Prostate gland (tissue), 2 donors: ENCODE measurements around the gene FKBP2. TPM values are rescaled to one million over a fixed set of nuclear protein-coding genes. Genes with fewer than 3 reads are reported as not detected.

Experiments
- DNase-seq: peaks from one replicate; pipeline ENCODE4 v3.0.0-alpha.2; 2019; ENCODE audit warnings: low spot score
- H3K27ac ChIP-seq, 2 donors: fragments of 200-600 bp; sonication (generic); 2 replicates each; pipeline ENCODE4 v1.5.1; 2017 to 2019
- H3K27me3 ChIP-seq: fragments of 200-600 bp; sonication (generic); replicated peaks from 2 replicates; pipeline ENCODE4 v1.5.1; 2019; ENCODE audit not compliant: insufficient read depth
- H3K36me3 ChIP-seq, 2 donors: fragments of 200-600 bp; sonication (generic); 1 replicate in 1 of 2; 2 replicates in 1 of 2; pipeline versions ENCODE4 v1.5.1 to v1.8.1; 2017 to 2019
- H3K4me1 ChIP-seq: fragments of 200-600 bp; sonication (generic); replicated peaks from 2 replicates; pipeline ENCODE4 v1.5.1; 2019
- H3K4me3 ChIP-seq, 2 donors: fragments of 200-600 bp; sonication (generic); 2 replicates each; pipeline ENCODE4 v1.5.1; 2017 to 2019
- H3K9me3 ChIP-seq: fragments of 200-600 bp; sonication (generic); 2 replicates; pipeline ENCODE4 v1.5.1; 2017
- CTCF ChIP-seq, 4 experiments: fragments of 200-600 bp in 2 of 4; fragments of 450-650 bp in 2 of 4; sonication (generic) in 2 of 4; IDR thresholded peaks; 1 replicate in 3 of 4; 2 replicates in 1 of 4; pipeline ENCODE4 v1.5.1; 2016 to 2019; ENCODE audit warnings: antibody characterized with exemption in 4 of 4, mild to moderate bottlenecking in 2 of 4, moderate library complexity in 2 of 4
- POLR2A ChIP-seq: fragments of 450-650 bp; IDR thresholded peaks from one replicate; pipeline ENCODE4 v1.6.1; 2016; ENCODE audit warnings: antibody characterized with exemption, mild to moderate bottlenecking
- POLR2AphosphoS5 ChIP-seq: sonication (generic); formaldehyde crosslinking; IDR thresholded peaks from one replicate; pipeline ENCODE4 v1.6.1; 2017; ENCODE audit warnings: antibody characterized with exemption
- WGBS: methylation state at CpG from one replicate; pipeline ENCODE4 v1.1.5; 2018; 5-methylcytosine and 5-hydroxymethylcytosine counted together
- intact Hi-C: fragments of 100-400 bp; cut with DNase I; formaldehyde crosslinking; loops from one replicate; pipeline ENCODE4 v1.14.2; 2022
- total RNA-seq, 2 donors: library from RNA; depleted of rRNA; stranded (reverse); fragments of >200 nt; gene quantifications; one replicate each; pipeline ENCODE4 v1.1.0, GENCODE V29; 2016

Gene FKBP2
- total RNA-seq, 2 donors from 2014 or later, result 138 to 164 TPM

GRCh38 chr11:64263021-64263946 is 22.4 kb downstream of the FKBP2 start:
- H3K36me3 ChIP-seq, result peaks cover 0 to 18% of the 10 kb centered on the region in 2 donors

GRCh38 chr11:64263947-64264317 is 23.0 kb downstream of the FKBP2 start:
- Histone ChIP-seq H3K4me1 (peaks cover 6% of the 10 kb centered on the region), H3K4me3 (no peak overlapping the region), H3K27ac (no peak overlapping the region), H3K36me3 (peaks cover 0 to 11% of the 10 kb centered on the region in 2 donors), H3K27me3 (no peaks in the 10 kb centered on the region), H3K9me3 (no peaks in the 10 kb centered on the region)
- intact Hi-C loops, result no loop called here
- TF ChIP-seq CTCF (IDR thresholded peaks at IDR 0.05) (no peak), POLR2AphosphoS5 (no peak), POLR2A (no peak)
- DNase-seq, result no peak
- WGBS, result 90% methylated on average over 8 of the region's 8 CpGs

More at GRCh38 chr11:64263021-64263946, 22.4 kb downstream of the FKBP2 start:
- Histone ChIP-seq H3K27ac (no peak overlapping the region), H3K4me3 (no peak overlapping the region), H3K4me1 (no peaks in the 10 kb centered on the region), H3K27me3 (no peaks in the 10 kb centered on the region), H3K9me3 (no peaks in the 10 kb centered on the region)
- intact Hi-C loops, result no loop called here
- no peak for DNase-seq
- TF ChIP-seq POLR2A, result no peak
- no peak for TF ChIP-seq POLR2AphosphoS5
- no peak for TF ChIP-seq CTCF (IDR thresholded peaks at IDR 0.05)
- WGBS, result 86% methylated on average over 29 of the region's 29 CpGs

GRCh38 chr11:64264371-64264852 is 23.5 kb downstream of the FKBP2 start:
- TF ChIP-seq POLR2AphosphoS5 (no peak), CTCF (IDR thresholded peaks at IDR 0.05) (no peak), POLR2A (no peak)
- H3K36me3 ChIP-seq, result peaks cover 0 to 7% of the 10 kb centered on the region in 2 donors
- intact Hi-C loops, result no loop called here
- H3K27ac ChIP-seq, result no peak overlapping the region
- peaks cover 8% of the 10 kb centered on the region for H3K4me1 ChIP-seq
- no peaks in the 10 kb centered on the region for H3K9me3 ChIP-seq
- 80% methylated on average over 10 of the region's 10 CpGs for WGBS
- no peak overlapping the region for H3K4me3 ChIP-seq
- DNase-seq, result no peak
- H3K27me3 ChIP-seq, result no peaks in the 10 kb centered on the region

DNA sequence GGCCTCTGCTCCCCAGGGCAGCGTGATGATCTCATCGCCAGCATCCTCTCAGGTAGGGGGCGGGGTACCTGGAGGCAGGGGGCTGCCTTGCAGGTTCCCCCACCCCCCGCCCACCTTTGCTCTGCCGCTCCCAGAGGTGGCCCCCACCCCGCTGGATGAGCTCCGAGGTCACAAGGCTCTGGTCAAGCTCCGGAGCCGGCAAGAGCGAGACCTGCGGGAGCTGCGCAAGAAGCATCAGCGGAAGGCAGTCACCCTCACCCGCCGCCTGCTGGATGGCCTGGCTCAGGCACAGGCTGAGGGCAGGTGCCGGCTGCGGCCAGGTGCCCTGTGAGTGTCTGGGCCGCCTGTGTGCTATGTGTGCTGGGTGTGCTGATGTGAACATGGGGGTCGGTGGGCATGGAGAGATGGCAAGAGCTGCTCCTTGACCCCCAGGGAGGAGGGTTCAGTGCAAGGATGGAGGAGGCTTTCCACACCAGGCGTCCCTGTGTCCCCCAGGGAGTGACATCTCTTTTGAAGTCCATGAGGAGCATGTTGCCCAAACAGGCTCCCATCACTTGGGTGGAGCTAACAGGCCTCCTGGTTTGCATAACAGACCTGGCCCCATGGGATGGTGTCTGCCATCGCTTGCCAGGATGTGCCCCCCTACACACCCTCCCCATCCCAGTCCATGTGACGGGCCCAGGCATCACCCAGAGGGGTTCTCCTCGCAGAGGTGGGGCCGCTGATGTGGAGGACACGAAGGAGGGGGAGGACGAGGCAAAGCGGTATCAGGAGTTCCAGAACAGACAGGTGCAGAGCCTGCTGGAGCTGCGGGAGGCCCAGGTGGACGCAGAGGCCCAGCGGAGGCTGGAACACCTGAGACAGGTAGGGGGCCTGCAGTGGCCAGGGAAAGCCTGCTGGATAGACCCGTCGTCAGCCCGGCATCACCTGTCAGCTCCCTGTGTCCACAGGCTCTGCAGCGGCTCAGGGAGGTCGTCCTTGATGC is 24.6 kb downstream of the FKBP2 start:
- H3K9me3 ChIP-seq, result no peaks in the 10 kb centered on the region
- 94% methylated on average over 34 of the region's 35 CpGs for WGBS
- TF ChIP-seq POLR2AphosphoS5 (no peak), CTCF (IDR thresholded peaks at IDR 0.05) (no peak), POLR2A (no peak)
- peaks cover 0 to 7% of the 10 kb centered on the region in 2 donors for H3K36me3 ChIP-seq
- no peak overlapping the region for H3K27ac ChIP-seq
- intact Hi-C loops, result no loop called here
- H3K4me1 ChIP-seq, result peaks cover 8% of the 10 kb centered on the region
- DNase-seq, result no peak
- H3K27me3 ChIP-seq, result no peaks in the 10 kb centered on the region
- H3K4me3 ChIP-seq, result no peak overlapping the region
